ENCODE data around the gene SHROOM2.

Gene SHROOM2

GRCh38 chrX:9770319-9770718 lies 15.9 kb upstream of the SHROOM2 start (continued):
- TF ChIP-seq ZNF8 (CRISPR knock-in tag; IDR thresholded peaks at IDR 0.05) = no peak

DNA sequence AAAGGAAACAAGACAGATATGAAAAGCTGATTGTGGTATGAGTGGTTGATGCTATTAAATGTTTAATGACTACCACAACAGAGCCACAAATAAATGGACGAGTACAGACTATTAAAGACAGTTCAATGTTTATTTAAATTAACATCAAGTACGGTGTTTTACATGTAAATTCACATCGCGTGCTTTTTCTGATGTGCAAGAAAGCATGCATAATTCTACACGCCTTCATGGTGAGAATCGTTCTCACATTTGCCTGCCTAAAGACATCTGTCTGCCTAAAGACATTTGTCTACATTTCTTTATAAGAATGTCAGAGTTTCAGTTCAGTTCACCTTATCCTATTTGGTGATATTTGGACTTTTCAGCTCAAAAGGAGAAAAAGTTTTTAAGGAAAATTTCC lies 13.3 kb upstream of the SHROOM2 start:
- no peak for ATAC-seq
- TF ChIP-seq POU6F1 (CRISPR knock-in tag; IDR thresholded peaks at IDR 0.05; ENCODE audit: borderline replicate concordance, low read depth) (no peak), TCF4 (CRISPR knock-in tag; IDR thresholded peaks at IDR 0.05; ENCODE audit: borderline replicate concordance) (no peak), OSR1 (CRISPR knock-in tag; IDR thresholded peaks at IDR 0.05) (no peak), PPARA (CRISPR knock-in tag; IDR thresholded peaks at IDR 0.05; ENCODE audit: borderline replicate concordance) (no peak), ZFP30 (CRISPR knock-in tag; IDR thresholded peaks at IDR 0.05) (no peak)

DNA sequence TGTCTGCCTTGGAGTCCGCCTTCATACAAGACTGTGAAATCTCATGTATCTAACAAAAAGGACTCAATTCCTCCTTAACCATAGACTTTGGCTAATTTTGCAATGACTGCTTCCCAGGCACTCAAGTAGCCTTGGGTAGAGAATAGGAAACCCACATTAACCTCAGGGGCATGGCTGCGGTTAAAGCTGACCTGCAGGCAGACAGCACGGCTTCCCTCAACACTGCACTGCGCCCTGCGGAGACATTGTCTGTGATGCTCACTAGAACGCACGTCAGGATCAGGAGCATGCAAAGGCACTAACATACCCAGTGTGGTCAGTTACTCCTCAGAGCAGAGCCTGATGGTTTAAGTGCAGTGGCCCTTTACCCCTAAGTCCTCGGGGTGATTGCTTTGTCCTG lies 10.3 kb upstream of the SHROOM2 start:
- no peak for ATAC-seq
- TF ChIP-seq OSR1 (CRISPR knock-in tag; IDR thresholded peaks at IDR 0.05) (no peak), CSDC2 (CRISPR knock-in tag; IDR thresholded peaks at IDR 0.05) (no peak), ESRRG (CRISPR knock-in tag; IDR thresholded peaks at IDR 0.05) (no peak), ZFP3 (CRISPR knock-in tag; IDR thresholded peaks at IDR 0.05) (no peak)
- TF ChIP-seq, protein P1, sequence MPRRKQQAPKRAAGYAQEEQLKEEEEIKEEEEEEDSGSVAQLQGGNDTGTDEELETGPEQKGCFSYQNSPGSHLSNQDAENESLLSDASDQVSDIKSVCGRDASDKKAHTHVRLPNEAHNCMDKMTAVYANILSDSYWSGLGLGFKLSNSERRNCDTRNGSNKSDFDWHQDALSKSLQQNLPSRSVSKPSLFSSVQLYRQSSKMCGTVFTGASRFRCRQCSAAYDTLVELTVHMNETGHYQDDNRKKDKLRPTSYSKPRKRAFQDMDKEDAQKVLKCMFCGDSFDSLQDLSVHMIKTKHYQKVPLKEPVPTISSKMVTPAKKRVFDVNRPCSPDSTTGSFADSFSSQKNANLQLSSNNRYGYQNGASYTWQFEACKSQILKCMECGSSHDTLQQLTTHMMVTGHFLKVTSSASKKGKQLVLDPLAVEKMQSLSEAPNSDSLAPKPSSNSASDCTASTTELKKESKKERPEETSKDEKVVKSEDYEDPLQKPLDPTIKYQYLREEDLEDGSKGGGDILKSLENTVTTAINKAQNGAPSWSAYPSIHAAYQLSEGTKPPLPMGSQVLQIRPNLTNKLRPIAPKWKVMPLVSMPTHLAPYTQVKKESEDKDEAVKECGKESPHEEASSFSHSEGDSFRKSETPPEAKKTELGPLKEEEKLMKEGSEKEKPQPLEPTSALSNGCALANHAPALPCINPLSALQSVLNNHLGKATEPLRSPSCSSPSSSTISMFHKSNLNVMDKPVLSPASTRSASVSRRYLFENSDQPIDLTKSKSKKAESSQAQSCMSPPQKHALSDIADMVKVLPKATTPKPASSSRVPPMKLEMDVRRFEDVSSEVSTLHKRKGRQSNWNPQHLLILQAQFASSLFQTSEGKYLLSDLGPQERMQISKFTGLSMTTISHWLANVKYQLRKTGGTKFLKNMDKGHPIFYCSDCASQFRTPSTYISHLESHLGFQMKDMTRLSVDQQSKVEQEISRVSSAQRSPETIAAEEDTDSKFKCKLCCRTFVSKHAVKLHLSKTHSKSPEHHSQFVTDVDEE (CRISPR knock-in tag; IDR thresholded peaks at IDR 0.05) = no peak

DNA sequence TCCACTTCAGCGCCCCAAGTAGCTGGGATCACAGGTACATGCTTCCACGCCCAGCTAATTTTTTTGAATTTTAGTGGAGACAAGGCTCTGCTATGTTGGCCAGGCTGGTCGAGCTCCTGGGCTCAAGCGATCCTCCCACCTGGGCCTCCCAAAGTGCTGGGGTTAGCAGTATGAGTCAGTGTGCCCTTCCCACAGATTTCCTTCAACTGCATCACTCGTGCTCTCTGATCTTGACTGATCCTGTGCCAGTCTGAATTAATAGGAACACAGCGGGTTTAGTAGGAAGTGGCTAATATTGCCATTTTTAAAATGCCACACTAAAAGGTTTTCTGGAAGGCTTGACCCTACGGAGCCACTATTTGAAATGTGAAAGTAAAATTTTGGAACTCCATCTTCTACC lies 4.3 kb upstream of the SHROOM2 start:
- TF ChIP-seq SNAI2 (CRISPR knock-in tag; IDR thresholded peaks at IDR 0.05) (no peak), ZNF565 (CRISPR knock-in tag; conservative IDR thresholded peaks at IDR 0.05; ENCODE audit: low read depth) (no peak), RARB (CRISPR knock-in tag; IDR thresholded peaks at IDR 0.05) (no peak), GLIS3 (CRISPR knock-in tag; IDR thresholded peaks at IDR 0.05) (no peak), ARNTL (CRISPR knock-in tag; IDR thresholded peaks at IDR 0.05; ENCODE audit: borderline replicate concordance, low read depth) (no peak), ZFP30 (CRISPR knock-in tag; IDR thresholded peaks at IDR 0.05) (no peak), TCF4 (CRISPR knock-in tag; IDR thresholded peaks at IDR 0.05; ENCODE audit: borderline replicate concordance) (no peak), ESRRG (CRISPR knock-in tag; IDR thresholded peaks at IDR 0.05) (no peak), ZC3H10 (CRISPR knock-in tag; IDR thresholded peaks at IDR 0.05) (no peak)
- TF ChIP-seq, protein P2, sequence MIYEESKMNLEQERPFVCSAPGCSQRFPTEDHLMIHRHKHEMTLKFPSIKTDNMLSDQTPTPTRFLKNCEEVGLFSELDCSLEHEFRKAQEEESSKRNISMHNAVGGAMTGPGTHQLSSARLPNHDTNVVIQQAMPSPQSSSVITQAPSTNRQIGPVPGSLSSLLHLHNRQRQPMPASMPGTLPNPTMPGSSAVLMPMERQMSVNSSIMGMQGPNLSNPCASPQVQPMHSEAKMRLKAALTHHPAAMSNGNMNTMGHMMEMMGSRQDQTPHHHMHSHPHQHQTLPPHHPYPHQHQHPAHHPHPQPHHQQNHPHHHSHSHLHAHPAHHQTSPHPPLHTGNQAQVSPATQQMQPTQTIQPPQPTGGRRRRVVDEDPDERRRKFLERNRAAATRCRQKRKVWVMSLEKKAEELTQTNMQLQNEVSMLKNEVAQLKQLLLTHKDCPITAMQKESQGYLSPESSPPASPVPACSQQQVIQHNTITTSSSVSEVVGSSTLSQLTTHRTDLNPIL (CRISPR knock-in tag; IDR thresholded peaks at IDR 0.05; ENCODE audit: low read depth) = no peak
- ATAC-seq = no peak

DNA sequence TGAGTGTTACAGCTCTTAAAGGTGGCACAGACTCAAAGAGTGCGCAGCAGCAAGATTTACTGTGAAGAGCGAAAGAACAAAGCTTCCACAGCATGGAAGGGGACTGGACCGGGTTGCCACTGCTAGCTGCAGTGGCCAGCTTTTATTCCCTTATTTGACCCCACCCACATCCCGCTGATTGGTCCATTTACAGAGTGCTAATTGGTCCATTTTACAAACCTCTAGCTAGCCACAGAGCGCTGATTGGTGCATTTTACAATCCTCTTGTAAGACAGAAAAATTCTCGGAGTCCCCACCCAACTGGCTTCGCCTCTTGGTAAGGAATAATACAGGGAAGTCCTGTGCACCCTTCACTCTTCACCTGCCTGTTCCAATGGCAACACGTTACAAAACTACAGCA lies 1.9 kb upstream of the SHROOM2 start:
- no peak for ATAC-seq
- no peak for TF ChIP-seq ZFP30 (CRISPR knock-in tag; IDR thresholded peaks at IDR 0.05)
- no peak for TF ChIP-seq PATZ1 (CRISPR knock-in tag; IDR thresholded peaks at IDR 0.05; ENCODE audit: borderline replicate concordance)
- TF ChIP-seq TOX (CRISPR knock-in tag; IDR thresholded peaks at IDR 0.05; ENCODE audit: borderline replicate concordance) = no peak
- TF ChIP-seq ESRRG (CRISPR knock-in tag; IDR thresholded peaks at IDR 0.05) = no peak
- TF ChIP-seq, protein P1 (CRISPR knock-in tag; IDR thresholded peaks at IDR 0.05) = no peak
- TF ChIP-seq ZNF70 (CRISPR knock-in tag; IDR thresholded peaks at IDR 0.05) = no peak
- TF ChIP-seq, protein P2 (CRISPR knock-in tag; IDR thresholded peaks at IDR 0.05; ENCODE audit: low read depth) = no peak
- TF ChIP-seq BACH2 (CRISPR knock-in tag; IDR thresholded peaks at IDR 0.05; ENCODE audit: borderline replicate concordance) = no peak
- TF ChIP-seq POU6F1 (CRISPR knock-in tag; IDR thresholded peaks at IDR 0.05; ENCODE audit: borderline replicate concordance, low read depth) = no peak

All from SK-N-SH treated with all-trans-retinoic acid at 6 μM for 48 hours (cell line).